HG02678 (cell line): ENCODE data around the gene TMEM183A.

ENCODE experiments used
- ATAC-seq: cut with Tn5 transposase; IDR thresholded peaks from one replicate; pipeline ENCODE4 v1.9.1; 2021; ENCODE audit warnings: mild to moderate bottlenecking, moderate library complexity; ENCODE audit not compliant: unreplicated experiment

TMEM183A gene

DNA sequence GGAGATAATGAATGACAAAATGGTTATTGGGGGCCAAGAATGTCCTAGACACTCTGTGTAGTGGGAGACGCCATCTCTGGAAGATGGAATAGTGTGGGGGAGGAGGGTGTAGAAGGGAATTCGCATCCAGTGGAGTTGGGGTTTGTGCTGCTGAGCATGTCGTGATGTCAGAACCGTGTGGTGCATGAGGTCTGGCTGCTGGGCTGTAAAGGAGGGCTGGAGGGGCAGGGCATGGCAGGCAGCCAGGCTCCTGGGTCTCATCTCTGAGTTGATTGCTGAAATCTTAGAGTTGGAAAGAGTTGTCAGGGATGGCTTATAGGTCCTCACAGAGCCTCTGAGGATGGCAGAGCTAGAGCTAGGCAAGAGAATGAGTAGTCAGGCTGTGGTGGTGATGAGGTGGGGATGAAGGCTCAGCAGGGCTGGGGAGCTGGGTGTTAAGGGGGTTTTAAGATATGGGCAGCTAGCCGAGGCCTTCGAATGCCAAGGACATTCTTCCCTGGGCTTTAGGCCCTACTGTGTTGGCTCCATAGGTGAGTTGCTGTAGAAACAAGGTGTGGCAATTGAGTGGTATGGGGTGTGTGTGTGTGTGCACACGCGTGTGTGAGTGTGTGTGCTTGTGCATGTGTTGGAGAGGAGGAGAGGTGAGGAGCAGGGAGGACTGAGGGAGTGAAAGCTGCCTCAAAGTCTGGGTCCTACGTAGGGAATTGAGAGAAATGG is 21.1 kb downstream of the TMEM183A start:
- ATAC-seq, result no peak

DNA sequence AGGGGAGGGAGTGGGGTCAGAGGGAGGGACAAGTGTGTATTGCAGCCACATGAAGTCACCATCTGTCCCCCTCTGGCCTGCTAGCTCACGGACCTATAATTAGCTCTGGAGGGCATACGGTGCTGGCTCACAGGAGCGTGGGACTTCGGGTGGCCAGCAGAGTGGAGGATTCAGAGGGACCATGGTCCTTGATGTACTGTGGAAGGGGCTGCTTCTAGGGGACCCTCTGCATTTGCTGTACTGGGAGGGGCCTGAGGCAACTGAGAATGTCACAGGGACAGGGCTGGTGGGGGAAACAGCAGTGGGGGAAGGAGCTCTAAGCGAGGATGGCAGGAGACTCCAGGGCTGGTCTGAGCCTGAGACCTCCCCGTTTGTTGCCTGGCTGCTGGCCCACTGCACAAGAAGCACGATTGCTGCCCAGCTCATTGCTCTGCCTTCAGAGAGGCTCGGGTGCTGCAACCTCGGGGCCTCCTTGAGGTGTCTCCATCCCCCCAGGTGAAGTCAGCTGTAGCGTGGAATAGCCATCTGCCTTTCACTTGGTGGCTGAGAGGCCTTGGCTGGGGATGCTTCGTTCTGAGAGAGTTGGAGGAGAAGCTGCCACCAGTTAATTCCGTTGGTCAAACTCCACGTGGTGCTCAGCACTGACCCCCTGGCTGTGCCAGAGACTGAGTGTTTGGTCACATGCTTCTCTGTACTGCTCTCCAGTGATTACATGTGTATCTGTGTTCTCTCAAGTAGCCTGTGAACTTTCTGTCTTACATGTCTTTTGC is 21.8 kb downstream of the TMEM183A start:
- no peak for ATAC-seq

DNA sequence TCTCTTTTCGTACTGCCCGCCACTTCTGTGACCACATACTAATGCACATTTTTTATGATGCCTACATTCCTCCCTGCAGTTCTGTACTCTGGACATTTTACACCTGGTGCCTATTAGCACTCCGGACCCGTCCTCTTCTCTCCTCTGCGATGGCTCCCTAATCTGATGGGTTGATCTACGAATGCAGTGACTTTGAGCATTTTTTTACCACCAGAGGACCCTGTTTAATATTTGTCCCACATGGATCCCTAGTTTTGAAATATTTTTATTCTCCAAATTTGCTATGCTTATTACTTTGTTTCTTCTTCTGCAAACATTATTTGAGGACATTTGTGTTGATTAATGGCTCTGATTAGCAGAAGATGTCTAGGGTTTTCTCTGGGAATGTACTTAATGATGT is 24.3 kb downstream of the TMEM183A start:
- no peak for ATAC-seq

DNA sequence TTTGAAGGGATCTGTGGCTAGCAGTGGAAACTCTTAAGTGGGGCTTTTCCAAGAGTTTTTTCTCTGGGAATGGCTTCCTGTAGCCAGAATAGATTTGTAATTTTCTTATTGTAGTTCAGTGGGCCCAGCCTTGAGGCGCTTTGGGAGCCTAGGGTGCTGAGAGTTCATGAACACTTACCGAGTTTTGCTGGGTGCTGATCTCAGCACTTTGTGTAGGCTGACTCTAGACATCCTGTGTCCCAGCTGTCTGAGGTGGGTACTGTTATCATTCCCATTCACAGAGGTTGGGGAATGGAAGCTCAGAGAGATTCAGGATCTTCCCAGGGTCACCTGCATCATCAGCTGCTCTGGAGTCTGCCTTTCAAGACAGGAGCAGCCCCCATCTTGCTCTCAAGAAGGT is 26.1 kb downstream of the TMEM183A start:
- ATAC-seq, result no peak

DNA sequence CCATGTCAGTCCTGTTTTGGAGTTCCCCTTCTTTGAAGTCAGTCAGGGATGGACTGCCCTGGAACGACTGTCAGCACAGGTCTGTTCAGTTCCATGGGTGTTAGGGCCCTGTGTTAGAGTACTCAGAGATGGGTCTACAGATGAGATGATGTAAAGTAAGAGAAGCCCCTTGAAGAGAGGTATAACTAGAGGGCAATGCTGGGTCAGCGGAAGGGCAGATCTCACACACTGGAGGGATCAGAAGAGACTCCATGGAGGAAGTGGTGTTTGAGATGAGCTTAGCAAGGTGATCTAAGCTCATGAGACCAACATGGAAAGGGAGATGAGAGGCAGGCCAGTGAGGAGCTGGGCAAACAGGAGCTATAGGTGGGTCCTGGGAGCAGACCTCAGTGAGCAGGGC is 26.7 kb downstream of the TMEM183A start:
- ATAC-seq, result no peak

DNA sequence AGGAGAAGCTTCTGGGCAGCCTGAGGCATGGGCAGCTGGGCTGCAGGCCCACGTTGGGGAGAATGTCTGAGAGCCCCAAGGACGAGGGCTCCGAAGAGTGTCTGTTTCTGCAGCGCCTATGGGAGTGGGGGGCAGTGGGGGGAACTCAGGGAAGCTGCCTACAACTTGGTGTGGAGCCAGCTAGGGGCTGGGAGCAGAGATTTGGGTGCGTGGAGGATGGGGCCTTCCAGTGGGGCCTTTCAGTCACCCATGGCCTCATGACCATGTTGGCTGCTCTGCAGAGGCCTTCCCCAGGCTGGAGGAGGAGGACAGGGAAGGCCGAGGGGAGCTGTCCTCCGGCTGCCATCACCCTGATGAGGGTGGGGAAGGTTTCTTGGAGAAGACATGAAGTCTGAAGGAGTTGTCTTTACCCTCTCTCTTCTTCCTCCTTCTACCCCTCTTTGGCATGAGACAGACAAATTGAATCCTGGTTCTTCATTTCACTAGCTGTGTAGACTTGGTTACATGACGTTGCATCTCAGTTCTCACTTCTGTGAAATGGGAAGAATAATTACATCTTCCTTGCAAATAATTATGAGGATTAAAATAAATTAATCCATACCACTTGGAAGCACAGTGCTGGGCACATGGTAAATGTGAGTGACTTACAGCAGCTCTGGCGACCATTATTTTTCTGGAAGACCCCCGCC is 27.4 kb downstream of the TMEM183A start:
- no peak for ATAC-seq

DNA sequence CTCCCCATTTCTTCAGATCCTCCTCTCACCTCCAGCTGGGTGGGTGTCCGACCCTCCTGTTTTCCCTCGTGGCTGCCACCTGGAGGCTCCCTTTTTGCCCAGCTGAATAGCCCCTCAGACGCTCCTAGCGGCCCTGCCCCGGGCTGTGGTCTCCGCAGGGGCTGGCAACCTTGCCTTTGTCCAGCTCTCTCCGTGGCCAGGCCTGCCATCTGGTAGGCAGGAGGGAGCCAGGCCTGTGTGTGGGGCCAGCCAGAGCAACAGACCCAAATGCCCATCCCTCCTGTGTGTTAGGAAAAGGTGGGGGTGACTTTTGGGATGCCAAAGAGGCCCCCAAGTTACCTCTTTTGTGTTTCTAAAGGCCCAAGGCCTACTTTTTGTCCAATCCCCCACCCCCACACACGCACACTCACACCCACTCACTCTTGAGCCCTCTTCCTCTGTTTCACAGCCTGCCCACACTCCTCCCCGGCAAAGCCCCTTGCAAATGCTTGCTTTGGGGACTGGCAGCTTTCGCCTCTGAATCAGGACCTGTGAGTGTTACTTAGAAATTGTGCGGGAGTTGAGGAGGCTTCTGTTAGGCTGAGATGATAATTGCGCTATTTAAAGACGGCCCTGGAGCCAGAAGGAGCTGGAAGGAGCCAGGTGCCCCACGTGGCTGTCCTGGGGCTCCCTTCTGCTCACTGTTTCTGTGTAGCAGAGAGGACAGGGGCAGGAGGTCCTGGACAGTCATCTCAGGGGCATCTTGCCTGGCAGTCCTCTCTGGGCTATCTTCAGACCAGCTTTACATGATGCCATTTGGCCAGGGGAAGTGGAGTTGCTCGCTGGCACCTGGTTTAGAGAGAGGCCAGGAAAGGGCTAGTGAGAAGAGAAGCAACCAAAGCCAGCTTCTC is 28.2 kb downstream of the TMEM183A start:
- ATAC-seq, result no peak

DNA sequence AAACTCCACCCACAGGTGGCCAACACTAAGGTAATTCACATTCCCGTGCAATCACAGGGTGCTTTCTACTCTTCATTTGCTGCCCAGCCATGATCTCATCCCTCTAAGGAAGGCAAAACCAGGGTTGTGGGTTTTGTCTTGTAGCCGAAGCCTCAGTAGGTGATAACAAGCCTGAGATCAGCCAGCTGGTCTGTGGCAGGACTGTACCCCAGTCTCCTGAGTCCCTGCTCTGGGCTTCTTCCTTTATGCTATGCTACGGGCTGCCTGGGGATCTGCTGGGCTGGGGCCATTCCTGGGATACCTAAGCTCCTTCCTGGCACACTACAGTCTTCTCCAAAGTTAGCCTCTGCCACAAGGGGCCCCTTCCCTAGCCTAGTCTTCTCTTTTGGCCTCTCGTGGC is 29.0 kb downstream of the TMEM183A start:
- ATAC-seq, result no peak

DNA sequence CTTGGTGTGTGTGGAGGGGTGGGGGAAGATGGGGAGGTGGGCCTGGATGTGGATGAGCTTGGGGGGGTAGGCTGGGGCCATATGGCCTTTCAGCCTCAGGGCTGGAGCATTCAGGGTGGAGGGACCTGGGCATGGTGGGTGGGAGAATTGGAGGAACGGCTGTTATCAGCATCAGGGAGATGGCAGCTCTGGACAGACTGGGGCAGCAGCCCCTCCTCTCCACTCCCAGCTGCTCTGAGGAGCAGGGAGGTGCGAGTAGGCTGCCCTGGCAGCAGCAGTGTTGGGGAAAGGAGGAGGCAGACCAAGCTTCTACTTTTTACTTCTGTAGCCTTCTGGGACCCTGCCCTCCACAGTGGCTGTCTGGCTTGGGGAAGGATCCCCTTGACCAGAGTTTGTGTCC is 29.4 kb downstream of the TMEM183A start:
- ATAC-seq, result no peak

DNA sequence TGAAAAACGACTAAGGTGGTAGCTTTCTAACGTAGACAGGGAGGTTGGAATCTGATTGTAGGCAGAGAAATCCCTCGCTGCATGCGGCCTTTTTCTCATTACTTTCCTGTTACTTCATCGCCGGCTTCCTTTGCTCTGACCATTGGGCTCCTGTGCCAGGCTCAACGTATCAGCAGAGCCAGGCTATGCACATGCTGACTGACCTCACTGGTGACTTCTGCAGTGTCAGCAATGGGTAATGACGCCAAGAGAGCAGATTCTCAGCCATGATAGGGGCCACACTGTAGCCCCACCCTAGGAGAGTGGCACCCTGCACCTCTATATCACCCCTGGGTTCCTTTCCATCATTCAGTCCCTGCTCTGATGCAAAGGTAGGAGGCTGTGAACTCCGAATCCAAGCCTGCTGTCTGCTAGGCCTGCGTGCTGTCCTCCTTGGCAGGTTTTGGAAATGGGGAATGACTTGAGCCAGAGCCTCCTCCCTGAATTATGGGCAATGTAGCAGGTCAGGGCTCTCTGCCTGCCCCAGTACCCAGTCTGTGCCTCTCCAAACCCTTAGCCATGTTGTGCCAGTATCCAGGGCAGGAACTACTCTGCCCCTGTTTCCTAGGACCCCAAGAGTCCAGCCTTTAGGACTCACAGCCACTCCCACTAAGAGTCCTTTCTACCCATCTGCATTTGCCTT is 30.5 kb downstream of the TMEM183A start:
- ATAC-seq, result no peak

DNA sequence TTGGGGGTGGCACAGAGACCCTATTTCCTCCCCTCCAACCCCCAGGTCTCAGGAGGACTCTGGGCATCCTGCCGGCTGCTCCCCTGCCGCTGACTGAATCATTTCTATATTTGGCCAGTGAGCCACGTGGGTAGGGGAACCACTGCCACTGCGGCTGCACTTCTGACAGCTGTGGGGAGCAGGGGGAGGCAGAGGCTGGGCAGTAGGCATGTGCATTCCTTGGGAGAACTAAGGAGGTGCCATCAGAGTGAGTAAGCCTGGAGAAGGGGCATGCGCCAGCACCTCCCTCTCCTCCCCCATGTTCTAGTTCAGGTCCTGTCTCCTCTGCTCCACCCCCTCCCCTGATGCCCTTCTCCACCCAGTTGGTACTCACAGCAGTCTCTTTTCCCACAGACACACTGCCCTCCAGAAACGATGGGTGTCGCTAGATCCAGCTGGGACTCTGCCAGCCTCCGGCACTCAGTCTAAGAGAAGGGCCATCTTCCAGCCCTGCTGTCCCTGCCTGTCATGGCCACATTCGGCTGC is 31.1 kb downstream of the TMEM183A start:
- peak; percentile 60 for ATAC-seq

DNA sequence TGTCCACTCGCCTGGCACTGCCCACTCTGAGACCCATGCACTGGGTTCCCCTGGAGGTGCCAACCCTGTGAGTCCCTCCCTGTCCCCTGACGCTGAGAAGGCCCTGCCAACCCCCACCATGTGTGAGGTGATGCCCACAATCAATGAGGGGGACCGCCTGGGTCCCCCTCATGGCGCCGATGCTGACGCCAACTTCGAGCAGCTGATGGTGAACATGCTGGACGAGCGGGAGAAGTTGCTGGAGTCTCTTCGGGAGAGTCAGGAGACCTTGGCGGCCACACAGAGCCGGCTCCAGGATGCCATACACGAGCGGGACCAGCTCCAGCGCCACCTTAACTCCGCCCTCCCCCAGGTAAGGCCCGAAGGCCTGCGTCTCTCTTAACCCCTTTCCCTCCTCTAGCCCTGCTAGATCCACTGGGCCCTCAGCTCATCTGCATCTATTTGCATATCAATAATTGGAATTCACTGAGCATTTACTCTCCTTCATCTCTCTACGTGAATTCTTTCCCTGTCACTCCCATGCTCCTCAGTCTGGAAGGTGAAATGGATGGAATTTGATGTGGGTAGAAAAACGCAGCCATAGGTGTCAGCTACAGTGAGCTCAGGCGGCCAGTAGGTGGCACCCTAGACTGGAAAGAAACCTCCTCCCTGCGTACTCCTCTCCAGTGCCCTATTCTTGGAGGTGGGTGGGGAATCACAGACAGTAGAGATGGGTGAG is 31.9 kb downstream of the TMEM183A start:
- ATAC-seq, result no peak

DNA sequence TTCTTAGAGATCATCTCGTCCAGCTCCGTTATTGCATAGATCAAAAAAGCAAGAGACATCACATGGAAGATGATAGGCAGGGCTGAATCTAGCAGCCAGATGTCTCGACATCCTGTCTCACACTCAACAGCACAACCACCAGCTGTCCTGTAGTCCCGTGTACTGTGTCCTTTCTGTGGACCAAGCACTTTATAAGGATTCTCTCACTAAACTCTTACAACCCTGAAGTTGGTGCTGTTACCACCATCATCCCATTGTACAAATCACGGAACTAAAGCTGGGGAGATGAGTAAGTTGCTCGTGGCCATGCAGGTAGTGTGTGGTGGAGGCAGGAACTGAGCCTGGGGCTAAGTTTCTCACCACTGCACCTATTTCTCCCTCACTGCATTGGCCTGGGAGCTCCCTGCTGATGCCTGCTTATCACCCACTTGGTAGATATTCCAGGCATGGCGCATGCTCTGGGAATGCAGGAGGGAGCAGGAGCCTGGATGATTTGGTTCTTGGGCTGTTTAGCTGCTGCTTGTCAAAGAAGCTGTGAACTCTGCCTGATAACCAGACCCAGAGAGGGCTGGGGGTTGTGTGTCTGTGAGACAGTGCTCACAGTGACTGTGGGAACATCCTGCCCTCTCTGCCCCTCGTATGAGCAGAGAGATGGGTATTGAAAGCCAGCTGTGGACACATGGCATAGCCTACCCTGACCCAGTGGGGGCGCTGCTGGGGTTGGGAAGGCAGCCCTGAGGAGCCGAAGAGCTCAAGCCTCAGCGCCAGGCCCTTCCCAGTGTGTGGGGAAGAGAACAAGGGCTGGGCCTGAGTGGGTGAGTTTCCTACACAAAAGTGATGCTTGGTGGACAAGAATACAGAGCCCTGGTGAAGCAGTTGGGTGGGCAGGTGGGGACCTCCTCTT is 32.7 kb downstream of the TMEM183A start:
- ATAC-seq, result no peak

DNA sequence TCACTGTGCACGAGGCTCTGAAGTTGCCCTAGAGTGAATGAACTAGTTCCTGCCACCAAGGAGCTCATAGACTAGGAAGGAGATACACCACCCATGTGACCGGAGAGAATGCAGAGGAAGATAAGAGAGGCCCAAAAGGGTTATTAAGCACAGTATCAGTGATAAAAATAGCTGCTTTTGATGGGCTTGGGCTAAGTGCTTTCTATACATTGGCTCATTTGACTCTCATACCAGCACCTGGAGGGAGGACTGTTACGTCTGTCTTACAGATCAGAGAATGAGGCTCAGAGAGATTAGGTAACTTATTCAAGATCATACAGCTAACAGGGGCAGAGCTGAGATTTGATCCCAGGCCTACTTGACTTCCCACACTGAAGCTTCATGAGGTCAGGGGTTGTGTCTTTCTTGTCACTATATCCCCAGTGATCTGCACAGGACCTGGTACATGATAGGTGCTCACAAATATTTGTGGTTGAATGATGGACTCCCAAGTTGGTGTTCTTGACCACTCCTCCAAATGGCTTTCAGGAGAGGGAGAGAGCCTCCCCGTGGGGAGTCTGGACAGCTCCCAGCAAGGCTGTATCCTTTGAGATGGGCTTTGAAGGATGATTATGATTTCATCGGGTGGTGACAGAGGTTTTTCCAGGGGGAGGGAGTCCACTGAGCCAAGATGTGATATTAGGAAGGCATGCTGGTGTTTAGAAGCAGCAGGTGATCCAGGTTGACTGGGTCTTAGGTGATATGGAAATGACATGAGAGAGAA is 33.5 kb downstream of the TMEM183A start:
- no peak for ATAC-seq

DNA sequence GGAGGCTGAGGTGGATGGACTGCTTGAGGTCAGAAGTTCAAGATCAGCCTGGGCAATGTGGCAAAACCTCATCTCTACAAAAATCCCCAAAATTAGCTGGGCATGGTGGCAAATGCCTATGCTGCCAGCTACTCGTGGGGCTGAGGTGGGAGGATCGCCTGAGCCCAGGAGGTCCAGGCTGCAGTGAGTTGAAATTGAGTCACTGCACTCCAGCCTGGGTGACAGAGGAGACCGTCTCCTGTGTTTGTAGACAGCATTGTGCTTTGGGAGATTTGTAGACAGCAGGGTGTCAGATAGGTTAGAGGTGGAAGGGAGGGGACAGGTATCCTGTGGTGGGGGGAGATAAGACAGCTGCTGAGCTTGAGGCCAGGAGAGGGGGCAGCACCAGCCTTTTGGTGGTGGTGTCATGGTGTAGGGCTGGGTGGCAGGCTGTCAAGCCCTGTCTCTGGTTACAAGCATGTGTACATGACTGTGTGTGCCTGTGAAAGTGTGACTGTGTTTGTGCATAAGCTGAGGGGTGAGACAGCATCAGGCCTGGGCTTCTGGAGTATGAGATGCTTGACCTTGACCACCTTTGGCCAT is 34.3 kb downstream of the TMEM183A start:
- ATAC-seq, result no peak

DNA sequence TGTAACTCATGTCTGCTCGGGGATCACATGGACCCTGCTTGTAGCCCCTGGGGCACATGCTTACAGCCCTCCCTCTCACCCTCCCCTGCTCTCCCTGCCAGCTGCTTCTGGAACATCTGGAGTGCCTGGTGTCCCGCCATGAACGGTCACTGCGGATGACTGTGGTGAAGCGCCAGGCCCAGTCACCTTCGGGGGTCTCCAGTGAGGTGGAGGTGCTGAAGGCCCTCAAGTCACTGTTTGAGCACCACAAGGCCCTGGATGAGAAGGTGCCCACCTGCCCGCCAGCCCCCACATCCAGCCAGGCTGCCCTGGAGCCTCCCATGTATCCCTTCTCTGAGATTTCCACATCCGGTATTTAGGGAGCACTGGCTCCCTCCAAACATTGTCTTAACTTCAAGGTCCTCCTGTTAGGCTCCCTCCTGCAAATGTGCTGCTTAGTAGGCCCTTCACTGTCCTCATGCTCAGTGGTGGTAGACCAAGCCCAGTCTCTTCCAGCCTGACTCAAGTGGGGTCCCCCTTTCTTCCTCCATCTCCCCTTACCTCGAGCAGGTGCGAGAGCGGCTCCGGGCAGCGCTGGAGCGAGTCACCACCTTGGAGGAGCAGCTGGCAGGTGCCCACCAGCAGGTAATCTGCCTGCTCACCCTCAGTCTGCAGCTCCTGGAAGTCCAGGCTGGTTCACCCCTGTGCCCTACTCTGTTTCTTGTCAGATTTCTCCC is 36.8 kb downstream of the TMEM183A start:
- no peak for ATAC-seq
